ENCODE measurements around the gene CIDEC. TPM values are rescaled to one million over a fixed set of nuclear protein-coding genes. Genes with fewer than 3 reads are reported as not detected.

The CIDEC gene
- total RNA-seq, 4 donors from 2014 or later: 1.00 to 50.5 (median 48.0) TPM

DNA sequence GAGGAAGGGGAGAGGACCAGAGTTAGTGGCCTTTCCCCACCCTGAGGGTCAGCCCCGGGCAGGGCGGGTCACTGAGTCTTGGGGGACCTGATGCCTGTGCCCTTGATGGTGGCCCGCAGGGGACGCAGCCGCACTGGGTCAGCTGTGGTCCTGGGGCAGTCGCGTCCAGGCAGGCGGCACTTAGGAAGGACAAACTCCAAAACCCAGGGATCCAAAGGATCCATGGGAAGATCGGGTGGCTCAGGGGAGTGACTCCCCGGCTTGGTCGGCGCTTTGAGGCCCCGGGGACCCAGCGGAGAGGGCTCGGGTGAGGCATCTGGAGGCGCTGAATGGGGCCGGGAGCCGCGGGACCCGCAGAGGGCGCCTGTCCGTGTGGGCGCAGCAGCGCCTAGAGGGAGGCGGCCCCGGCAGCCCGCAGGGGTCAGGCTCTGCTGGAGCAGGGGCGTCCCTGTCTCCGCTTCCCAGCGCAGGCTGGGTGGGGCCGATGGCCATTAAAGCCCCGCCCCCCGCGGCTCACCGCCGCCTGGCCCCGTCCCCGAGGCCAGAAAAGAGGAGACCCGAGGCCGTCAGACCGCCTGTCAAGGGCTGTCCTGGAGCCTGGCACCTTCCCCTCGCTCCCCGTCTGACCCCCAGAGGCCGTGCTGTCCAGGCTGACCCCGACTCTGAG is 17.5 kb downstream of the CIDEC start:
- 31% methylated on average over 18 of the region's 45 CpGs; no CpG with 5 or more reads in 1 of the 2 donors for WGBS, 2 donors (ENCODE audit: low coverage in 1 of 2)
- peak overlapping the region; percentile 52 to 87 (median 82) for H3K27ac ChIP-seq

GRCh38 chr3:9861626-9862130 is 18.4 kb downstream of the CIDEC start:
- Histone ChIP-seq H3K4me1 (peaks cover 7 to 29% (median 10%) of the 10 kb centered on the region in 4 donors), H3K27me3 (no peaks in the 10 kb centered on the region), H3K36me3 (no peaks in the 10 kb centered on the region), H3K27ac (peak overlapping the region in 3 of 4 donors; percentile 16 to 87 (median 86)), H3K9me3 (no peaks in the 10 kb centered on the region), H3K4me3 (no peak overlapping the region)
- TF ChIP-seq, protein P1, sequence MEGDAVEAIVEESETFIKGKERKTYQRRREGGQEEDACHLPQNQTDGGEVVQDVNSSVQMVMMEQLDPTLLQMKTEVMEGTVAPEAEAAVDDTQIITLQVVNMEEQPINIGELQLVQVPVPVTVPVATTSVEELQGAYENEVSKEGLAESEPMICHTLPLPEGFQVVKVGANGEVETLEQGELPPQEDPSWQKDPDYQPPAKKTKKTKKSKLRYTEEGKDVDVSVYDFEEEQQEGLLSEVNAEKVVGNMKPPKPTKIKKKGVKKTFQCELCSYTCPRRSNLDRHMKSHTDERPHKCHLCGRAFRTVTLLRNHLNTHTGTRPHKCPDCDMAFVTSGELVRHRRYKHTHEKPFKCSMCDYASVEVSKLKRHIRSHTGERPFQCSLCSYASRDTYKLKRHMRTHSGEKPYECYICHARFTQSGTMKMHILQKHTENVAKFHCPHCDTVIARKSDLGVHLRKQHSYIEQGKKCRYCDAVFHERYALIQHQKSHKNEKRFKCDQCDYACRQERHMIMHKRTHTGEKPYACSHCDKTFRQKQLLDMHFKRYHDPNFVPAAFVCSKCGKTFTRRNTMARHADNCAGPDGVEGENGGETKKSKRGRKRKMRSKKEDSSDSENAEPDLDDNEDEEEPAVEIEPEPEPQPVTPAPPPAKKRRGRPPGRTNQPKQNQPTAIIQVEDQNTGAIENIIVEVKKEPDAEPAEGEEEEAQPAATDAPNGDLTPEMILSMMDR (IDR thresholded peaks at IDR 0.05): no peak
- no peak for TF ChIP-seq POLR2A (IDR thresholded peaks at IDR 0.05)
- TF ChIP-seq POLR2AphosphoS5 (IDR thresholded peaks at IDR 0.05): no peak
- no peak for TF ChIP-seq EP300 (IDR thresholded peaks at IDR 0.05; ENCODE audit: low read depth)
- intact Hi-C loops (cut with DNase I; ENCODE audit: low total_unique reads) (loop anchor here (1.0 kb wide), 1 partner anchor 86 kb away; no protein-coding TSS in a partner anchor), in situ Hi-C loops (cut with MboI; ENCODE audit: low pct_ligation_motif_present in 1 of 4, low pct_unique_long_range_greater_than_20kb in 1 of 4, low sequenced_read_pairs in 3 of 4) (no loop called here)
- DNase-seq: no peak
- 83 to 100% methylated on average over 2 to 5 of the region's 5 CpGs for WGBS, 2 donors (ENCODE audit: low coverage in 1 of 2)

More for the DNA sequence above, 17.5 kb downstream of the CIDEC start:
- Histone ChIP-seq H3K9me3 (no peaks in the 10 kb centered on the region), H3K4me1 (peaks cover 7 to 29% (median 10%) of the 10 kb centered on the region in 4 donors), H3K27me3 (no peaks in the 10 kb centered on the region), H3K36me3 (no peaks in the 10 kb centered on the region), H3K4me3 (peak overlapping the region; percentile 16 to 48 (median 28))
- intact Hi-C loops (cut with DNase I; ENCODE audit: low total_unique reads): loop anchor here (1.0 kb wide), 1 partner anchor 85 kb away; no protein-coding TSS in a partner anchor
- in situ Hi-C loops (cut with MboI; ENCODE audit: low pct_ligation_motif_present in 1 of 4, low pct_unique_long_range_greater_than_20kb in 1 of 4, low sequenced_read_pairs in 3 of 4): no loop called here
- TF ChIP-seq, protein P1 (IDR thresholded peaks at IDR 0.05): peak; percentile 38 to 65 (median 51)
- no peak for TF ChIP-seq EP300 (IDR thresholded peaks at IDR 0.05; ENCODE audit: low read depth)
- TF ChIP-seq POLR2A (IDR thresholded peaks at IDR 0.05): no peak
- peak; percentile 71 for DNase-seq

DNA sequence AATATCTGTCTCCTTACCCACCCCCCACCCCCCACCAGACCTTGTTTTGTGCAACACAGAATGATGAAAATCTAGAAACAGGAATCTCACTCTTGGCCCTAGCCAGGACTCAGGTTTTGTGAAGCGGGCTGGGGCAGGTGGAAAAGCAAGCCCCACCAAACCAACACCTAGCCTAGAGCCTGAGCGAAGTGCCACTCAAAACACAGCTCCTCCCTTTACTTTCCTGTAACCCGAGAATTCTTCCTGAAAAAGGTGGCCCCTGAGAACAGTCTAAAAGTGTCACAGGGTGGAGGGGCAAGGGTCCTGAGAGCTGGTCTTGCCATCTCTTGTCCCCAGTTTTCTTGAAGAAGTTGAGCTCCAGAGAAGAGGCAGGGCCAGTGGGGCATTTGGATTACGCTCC is 18.9 kb downstream of the CIDEC start:
- H3K36me3 ChIP-seq: no peaks in the 10 kb centered on the region
- 80 to 97% methylated on average over 1 to 4 of the region's 4 CpGs for WGBS, 2 donors (ENCODE audit: low coverage in 1 of 2)
- no peak overlapping the region for H3K4me3 ChIP-seq
- in situ Hi-C loops (cut with MboI; ENCODE audit: low pct_ligation_motif_present in 1 of 4, low pct_unique_long_range_greater_than_20kb in 1 of 4, low sequenced_read_pairs in 3 of 4): no loop called here
- intact Hi-C loops (cut with DNase I; ENCODE audit: low total_unique reads): no loop called here
- no peaks in the 10 kb centered on the region for H3K9me3 ChIP-seq
- no peaks in the 10 kb centered on the region for H3K27me3 ChIP-seq
- H3K4me1 ChIP-seq: peaks cover 7 to 29% (median 10%) of the 10 kb centered on the region in 4 donors
- H3K27ac ChIP-seq: no peak overlapping the region
- TF ChIP-seq POLR2AphosphoS5 (IDR thresholded peaks at IDR 0.05) (no peak), EP300 (IDR thresholded peaks at IDR 0.05; ENCODE audit: low read depth) (no peak), POLR2A (IDR thresholded peaks at IDR 0.05) (no peak)
- TF ChIP-seq, protein P1 (IDR thresholded peaks at IDR 0.05): no peak
- no peak for DNase-seq

GRCh38 chr3:9859530-9860025 is 20.5 kb downstream of the CIDEC start:
- peaks cover 7 to 20% (median 10%) of the 10 kb centered on the region in 4 donors for H3K4me1 ChIP-seq
- no peaks in the 10 kb centered on the region for H3K27me3 ChIP-seq
- H3K4me3 ChIP-seq: no peak overlapping the region
- TF ChIP-seq POLR2A (IDR thresholded peaks at IDR 0.05) (no peak), EP300 (IDR thresholded peaks at IDR 0.05; ENCODE audit: low read depth) (no peak), POLR2AphosphoS5 (IDR thresholded peaks at IDR 0.05) (no peak)
- TF ChIP-seq, protein P1 (IDR thresholded peaks at IDR 0.05): no peak
- in situ Hi-C loops (cut with MboI; ENCODE audit: low pct_ligation_motif_present in 1 of 4, low pct_unique_long_range_greater_than_20kb in 1 of 4, low sequenced_read_pairs in 3 of 4): no loop called here
- H3K36me3 ChIP-seq: no peaks in the 10 kb centered on the region
- intact Hi-C loops (cut with DNase I; ENCODE audit: low total_unique reads): no loop called here
- no peak overlapping the region for H3K27ac ChIP-seq
- no peaks in the 10 kb centered on the region for H3K9me3 ChIP-seq
- DNase-seq: no peak
- 80% methylated on average over 12 of the region's 12 CpGs; no CpG with 5 or more reads in 1 of the 2 donors for WGBS, 2 donors (ENCODE audit: low coverage in 1 of 2)
